GM19238 (cell line): ENCODE results near the gene SMIM24.
"Not testable (repeated sequence)": the region's sequence is repeated elsewhere in the genome, so short reads cannot be mapped to it uniquely, and the experiment has no call there.

Experiments
- DNase-seq: peaks from one replicate; pipeline ENCODE4 v3.0.0; 2011; ENCODE audit warnings: low spot score; ENCODE audit not compliant: insufficient read length

SMIM24 gene

GRCh38 chr19:3434630-3435553 lies 45.4 kb downstream of the SMIM24 start:
- peak; percentile 99 for DNase-seq

- no peak for DNase-seq
Measured at GRCh38 chr19:3433805-3434540, 46.4 kb downstream of the SMIM24 start.

- no peak for DNase-seq
Measured at GRCh38 chr19:3433313-3433712, 47.0 kb downstream of the SMIM24 start.

- DNase-seq, result no peak
Measured at GRCh38 chr19:3431760-3432397, 48.4 kb downstream of the SMIM24 start.

GRCh38 chr19:3430366-3430680 lies 50.0 kb downstream of the SMIM24 start:
- DNase-seq, result not testable (repeated sequence)

- no peak for DNase-seq
Measured at GRCh38 chr19:3426433-3426832, 53.9 kb downstream of the SMIM24 start.
